SK-N-MC (cell line): ENCODE results near the gene TMEM50B.
"Not testable (repeated sequence)": the region's sequence is repeated elsewhere in the genome, so short reads cannot be mapped to it uniquely, and the experiment has no call there.

Experiments
- DNase-seq: peaks from one replicate; pipeline ENCODE4 v3.0.0-alpha.2; 2011; ENCODE audit warnings: low read depth, low spot score
- H3K27ac ChIP-seq: fragments of 200-600 bp; sonication (generic); 2 replicates; pipeline ENCODE4 v1.5.1; 2016; ENCODE audit warnings: mixed run types
- H3K36me3 ChIP-seq: fragments of 200-600 bp; sonication (generic); 2 replicates; pipeline ENCODE4 v1.6.1; 2017; ENCODE audit warnings: antibody characterized with exemption, low read length, mixed read lengths; ENCODE audit not compliant: insufficient read depth
- H3K4me3 ChIP-seq: fragments of 200-600 bp; sonication (generic); 2 replicates; pipeline ENCODE4 v1.5.1; 2016
- H3K9ac ChIP-seq: fragments of 200-600 bp; sonication (generic); 2 replicates; pipeline ENCODE4 v1.8.0; 2017; ENCODE audit warnings: mixed run types, mixed read lengths; ENCODE audit not compliant: insufficient read length
- H3K9me3 ChIP-seq: fragments of 200-600 bp; sonication (generic); 2 replicates; pipeline ENCODE4 v1.6.1; 2017; ENCODE audit warnings: low read depth, mild to moderate bottlenecking, antibody characterized with exemption, low read length, moderate library complexity, mixed read lengths
- EZH2 ChIP-seq: fragments of 200-600 bp; sonication (generic); IDR thresholded peaks from one replicate; pipeline ENCODE4 v1.6.1; 2017; ENCODE audit warnings: antibody characterized with exemption
- FOXP2 ChIP-seq: optimal IDR thresholded peaks from 2 replicates; pipeline ENCODE3; 2011; ENCODE audit warnings: mild to moderate bottlenecking, moderate library complexity; ENCODE audit not compliant: insufficient read depth; ENCODE audit errors: extremely low read length, control extremely low read depth
- POLR2AphosphoS5 ChIP-seq: IDR thresholded peaks from 2 replicates; pipeline ENCODE4 v1.6.1; 2012; ENCODE audit warnings: mild to moderate bottlenecking, low read depth, low read length, borderline replicate concordance

TMEM50B gene

GRCh38 chr21:33461538-33462250 lies 18.1 kb downstream of the TMEM50B start:
- TF ChIP-seq FOXP2 (no peak), EZH2 (no peak), POLR2AphosphoS5 (no peak)
- Histone ChIP-seq H3K27ac (no peak overlapping the region), H3K4me3 (no peak overlapping the region), H3K9me3 (no peaks in the 10 kb centered on the region), H3K9ac (no peak overlapping the region), H3K36me3 (no peaks in the 10 kb centered on the region)
- DNase-seq, result no peak

- Histone ChIP-seq H3K9ac (no peak overlapping the region), H3K9me3 (no peaks in the 10 kb centered on the region), H3K36me3 (no peaks in the 10 kb centered on the region), H3K4me3 (no peak overlapping the region), H3K27ac (no peak overlapping the region)
- no peak for TF ChIP-seq FOXP2
- no peak for DNase-seq
Measured at GRCh38 chr21:33458861-33459260, 20.9 kb downstream of the TMEM50B start.

GRCh38 chr21:33455686-33456446 lies 23.9 kb downstream of the TMEM50B start:
- H3K36me3 ChIP-seq, result no peaks in the 10 kb centered on the region
- H3K4me3 ChIP-seq, result no peak overlapping the region
- H3K9ac ChIP-seq, result no peak overlapping the region
- no peak for TF ChIP-seq POLR2AphosphoS5
- no peak for TF ChIP-seq FOXP2
- TF ChIP-seq EZH2, result no peak
- no peak overlapping the region for H3K27ac ChIP-seq
- DNase-seq, result no peak
- no peaks in the 10 kb centered on the region for H3K9me3 ChIP-seq

GRCh38 chr21:33452362-33452761 lies 27.4 kb downstream of the TMEM50B start:
- DNase-seq, result no peak
- no peaks in the 10 kb centered on the region for H3K9me3 ChIP-seq
- no peaks in the 10 kb centered on the region for H3K36me3 ChIP-seq
- no peak overlapping the region for H3K27ac ChIP-seq
- no peak overlapping the region for H3K4me3 ChIP-seq
- no peak overlapping the region for H3K9ac ChIP-seq
- no peak for TF ChIP-seq POLR2AphosphoS5

GRCh38 chr21:33451634-33452071 lies 28.1 kb downstream of the TMEM50B start:
- Histone ChIP-seq H3K36me3 (no peaks in the 10 kb centered on the region), H3K4me3 (no peak overlapping the region)
- no peak for TF ChIP-seq POLR2AphosphoS5
- no peak for TF ChIP-seq FOXP2
- TF ChIP-seq EZH2, result no peak

GRCh38 chr21:33449616-33450015 lies 30.2 kb downstream of the TMEM50B start:
- Histone ChIP-seq H3K9ac (no peak overlapping the region), H3K36me3 (no peaks in the 10 kb centered on the region), H3K4me3 (no peak overlapping the region), H3K27ac (no peak overlapping the region), H3K9me3 (no peaks in the 10 kb centered on the region)
- DNase-seq, result no peak
- TF ChIP-seq FOXP2 (no peak), POLR2AphosphoS5 (no peak), EZH2 (no peak)

More at GRCh38 chr21:33451634-33452071, 28.1 kb downstream of the TMEM50B start:
- Histone ChIP-seq H3K27ac (no peak overlapping the region), H3K9ac (no peak overlapping the region), H3K9me3 (no peaks in the 10 kb centered on the region)
- no peak for DNase-seq

- H3K9ac ChIP-seq, H3K9me3 ChIP-seq, H3K36me3 ChIP-seq, DNase-seq, H3K4me3 ChIP-seq, H3K27ac ChIP-seq: not testable (repeated sequence)
Measured at GRCh38 chr21:33446620-33447019, 33.2 kb downstream of the TMEM50B start.

- no peak for DNase-seq
- TF ChIP-seq POLR2AphosphoS5, result no peak
- TF ChIP-seq EZH2, result no peak
- no peak for TF ChIP-seq FOXP2
- H3K9me3 ChIP-seq, result no peaks in the 10 kb centered on the region
- H3K27ac ChIP-seq, result no peak overlapping the region
- H3K36me3 ChIP-seq, result no peaks in the 10 kb centered on the region
- no peak overlapping the region for H3K9ac ChIP-seq
- H3K4me3 ChIP-seq, result no peak overlapping the region
Measured at GRCh38 chr21:33444499-33444898, 35.3 kb downstream of the TMEM50B start.

GRCh38 chr21:33443194-33443593 lies 36.6 kb downstream of the TMEM50B start:
- Histone ChIP-seq H3K4me3 (no peak overlapping the region), H3K9ac (no peak overlapping the region), H3K36me3 (no peaks in the 10 kb centered on the region), H3K9me3 (no peaks in the 10 kb centered on the region), H3K27ac (no peak overlapping the region)
- DNase-seq, result no peak
- no peak for TF ChIP-seq FOXP2
- TF ChIP-seq POLR2AphosphoS5, result no peak
- TF ChIP-seq EZH2, result no peak
